Measurements from ENCODE around the gene EEF2.

- TF ChIP-seq CTCF (conservative IDR thresholded peaks at IDR 0.05) (no peak), ZFX (IDR thresholded peaks at IDR 0.05) (peak; percentile 26; the same call in 1 of the 2 replicates)
Measured at GRCh38 chr19:3984908-3985642, at the start of gene EEF2.
